Breast epithelium (tissue), 4 donors: ENCODE measurements around the gene NET1. TPM values are rescaled to one million over a fixed set of nuclear protein-coding genes. Genes with fewer than 3 reads are reported as not detected.

Experiments used
- DNase-seq, 2 donors: peaks; one replicate each; pipeline ENCODE4 v3.0.0-alpha.2; 2019; ENCODE audit warnings: low spot score in 2 of 2
- H3K27ac ChIP-seq, 2 donors: fragments of 200-600 bp; sonication (generic) in 1 of 2; one replicate each; pipeline ENCODE4 v1.5.1; 2016 to 2019; ENCODE audit warnings: mild to moderate bottlenecking in 1 of 2
- H3K27me3 ChIP-seq, 2 donors: fragments of 200-600 bp; sonication (generic) in 1 of 2; one replicate each; pipeline versions ENCODE4 v1.5.1 to v1.6.0; 2017 to 2019; ENCODE audit warnings: control low read depth in 1 of 2, mild to moderate bottlenecking in 1 of 2
- H3K36me3 ChIP-seq: fragments of 200-600 bp; one replicate; pipeline ENCODE4 v1.5.1; 2019
- H3K4me1 ChIP-seq, 2 donors: fragments of 200-600 bp; sonication (generic); one replicate each; pipeline ENCODE4 v1.5.1; 2016 to 2019; ENCODE audit warnings: control low read depth in 1 of 2
- H3K4me3 ChIP-seq, 3 donors: fragments of 200-600 bp; sonication (generic); 1 replicate in 2 of 3; 2 replicates in 1 of 3; pipeline ENCODE4 v1.5.1; 2016 to 2019; ENCODE audit warnings: mild to moderate bottlenecking in 3 of 3, moderate library complexity in 2 of 3
- H3K9me3 ChIP-seq, 2 donors: fragments of 200-600 bp; sonication (generic) in 1 of 2; one replicate each; pipeline ENCODE4 v1.5.1; 2016 to 2019; ENCODE audit warnings: control low read depth in 1 of 2
- CTCF ChIP-seq, 3 donors: fragments of 450-650 bp; IDR thresholded peaks; one replicate each; pipeline ENCODE4 v1.5.1; 2016 to 2017; ENCODE audit warnings: antibody characterized with exemption in 3 of 3, mild to moderate bottlenecking in 3 of 3, moderate library complexity in 3 of 3
- POLR2A ChIP-seq: fragments of 450-650 bp; IDR thresholded peaks from one replicate; pipeline ENCODE4 v1.6.1; 2016; ENCODE audit warnings: antibody characterized with exemption, mild to moderate bottlenecking, moderate library complexity
- POLR2AphosphoS5 ChIP-seq, 3 donors: sonication (generic); formaldehyde crosslinking; IDR thresholded peaks; one replicate each; pipeline ENCODE4 v1.6.1; 2017; ENCODE audit warnings: antibody characterized with exemption in 3 of 3
- intact Hi-C: fragments of 100-400 bp; cut with DNase I; formaldehyde crosslinking; loops from one replicate; pipeline ENCODE4 v1.15.1; 2023; ENCODE audit warnings: low total_unique reads
- total RNA-seq, 3 donors: library from RNA; depleted of rRNA; stranded (reverse); fragments of >200 nt; gene quantifications; one replicate each; pipeline ENCODE4 v1.1.0, GENCODE V29; 2016

The NET1 gene
- total RNA-seq, 3 donors from 2014 or later, result 87.2 to 179 (median 145) TPM

- intact Hi-C loops, result no loop called here
- no peak for TF ChIP-seq POLR2AphosphoS5 (IDR thresholded peaks at IDR 0.05)
- TF ChIP-seq CTCF (IDR thresholded peaks at IDR 0.05), result no peak
- TF ChIP-seq POLR2A, result no peak
- H3K4me3 ChIP-seq, result no peak overlapping the region
- no peak overlapping the region for H3K27ac ChIP-seq
- H3K4me1 ChIP-seq, result no peaks in the 10 kb centered on the region
- DNase-seq, result peak in 1 of 2 donors; percentile 13
- H3K9me3 ChIP-seq, result no peaks in the 10 kb centered on the region
- H3K36me3 ChIP-seq, result no peaks in the 10 kb centered on the region
- no peaks in the 10 kb centered on the region for H3K27me3 ChIP-seq
These were observed 65.8 kb downstream of the NET1 start for GRCh38 chr10:5477948-5478693.

GRCh38 chr10:5478694-5479305 lies 66.4 kb downstream of the NET1 start:
- TF ChIP-seq POLR2A, result no peak
- no peak for TF ChIP-seq POLR2AphosphoS5 (IDR thresholded peaks at IDR 0.05)
- TF ChIP-seq CTCF (IDR thresholded peaks at IDR 0.05), result no peak
- DNase-seq, result peak in 1 of 2 donors; percentile 15
- intact Hi-C loops, result no loop called here

GRCh38 chr10:5479481-5480161 lies 67.3 kb downstream of the NET1 start:
- Histone ChIP-seq H3K27ac (no peak overlapping the region), H3K27me3 (no peaks in the 10 kb centered on the region), H3K36me3 (no peaks in the 10 kb centered on the region), H3K4me3 (no peak overlapping the region), H3K4me1 (no peaks in the 10 kb centered on the region), H3K9me3 (no peaks in the 10 kb centered on the region)
- peak in 1 of 2 donors; percentile 6 for DNase-seq
- TF ChIP-seq CTCF (IDR thresholded peaks at IDR 0.05), result no peak
- intact Hi-C loops, result no loop called here

More at GRCh38 chr10:5478694-5479305, 66.4 kb downstream of the NET1 start:
- no peak overlapping the region for H3K4me3 ChIP-seq
- no peaks in the 10 kb centered on the region for H3K36me3 ChIP-seq
- H3K9me3 ChIP-seq, result no peaks in the 10 kb centered on the region
- H3K27ac ChIP-seq, result no peak overlapping the region
- no peaks in the 10 kb centered on the region for H3K4me1 ChIP-seq
- no peaks in the 10 kb centered on the region for H3K27me3 ChIP-seq

GRCh38 chr10:5480162-5480941 lies 68.0 kb downstream of the NET1 start:
- H3K9me3 ChIP-seq, result no peaks in the 10 kb centered on the region
- TF ChIP-seq POLR2A (no peak), CTCF (IDR thresholded peaks at IDR 0.05) (no peak), POLR2AphosphoS5 (IDR thresholded peaks at IDR 0.05) (no peak)
- H3K27me3 ChIP-seq, result no peaks in the 10 kb centered on the region
- no peak overlapping the region for H3K27ac ChIP-seq
- no peaks in the 10 kb centered on the region for H3K4me1 ChIP-seq
- no peak overlapping the region for H3K4me3 ChIP-seq
- intact Hi-C loops, result no loop called here
- peak in 1 of 2 donors; percentile 10 for DNase-seq
- no peaks in the 10 kb centered on the region for H3K36me3 ChIP-seq
